BJ (cell line): Measurements from ENCODE around the gene CAPN3. TPM values are rescaled to one million over a fixed set of nuclear protein-coding genes. Genes with fewer than 3 reads are reported as not detected.

Source experiments
- CTCF ChIA-PET: fragments of 350-600 bp; formaldehyde crosslinking; extraction: SDS; loops from one replicate; lab custom pipeline; 2021; ENCODE audit warnings: antibody characterized with exemption, inconsistent platforms; lab: Yijun Ruan, JAX
- POLR2A ChIA-PET: fragments of 300-600 bp; sonication (Branson Sonifier 250); formaldehyde crosslinking; extraction: SDS; loops from one replicate; lab custom pipeline; 2021; ENCODE audit warnings: antibody characterized with exemption; lab: Charles Lee
- DNase-seq: peaks from one replicate; pipeline ENCODE4 v3.0.0-alpha.2; 2011; ENCODE audit warnings: low read depth
- H3K27me3 ChIP-seq: 2 replicates; pipeline ENCODE4 v1.6.0; 2011; ENCODE audit warnings: low read length; ENCODE audit not compliant: control insufficient read depth, insufficient read depth
- H3K36me3 ChIP-seq: 2 replicates; pipeline ENCODE4 v1.5.1; 2011; ENCODE audit warnings: low read length; ENCODE audit not compliant: control insufficient read depth, insufficient read depth
- H3K4me3 ChIP-seq: 2 replicates; pipeline ENCODE4 v1.5.1; 2011; ENCODE audit warnings: low read depth, mild to moderate bottlenecking, control low read depth, low read length
- polyA plus RNA-seq: library from polyadenylated mRNA; depleted of rRNA; stranded (reverse); fragments of >200 nt; gene quantifications from 2 replicates; pipeline ENCODE4 v1.2.3, GENCODE V29; 2011
- TF ChIP-seq, protein P1 (sequence below): IDR thresholded peaks from 2 replicates; pipeline ENCODE4 v1.5.1; 2011; ENCODE audit warnings: low read depth, mild to moderate bottlenecking, control low read depth, inconsistent platforms, low read length, moderate library complexity; ENCODE audit not compliant: insufficient read depth

CAPN3 gene
- polyA plus RNA-seq, 1 experiment: 6.6 TPM

DNA sequence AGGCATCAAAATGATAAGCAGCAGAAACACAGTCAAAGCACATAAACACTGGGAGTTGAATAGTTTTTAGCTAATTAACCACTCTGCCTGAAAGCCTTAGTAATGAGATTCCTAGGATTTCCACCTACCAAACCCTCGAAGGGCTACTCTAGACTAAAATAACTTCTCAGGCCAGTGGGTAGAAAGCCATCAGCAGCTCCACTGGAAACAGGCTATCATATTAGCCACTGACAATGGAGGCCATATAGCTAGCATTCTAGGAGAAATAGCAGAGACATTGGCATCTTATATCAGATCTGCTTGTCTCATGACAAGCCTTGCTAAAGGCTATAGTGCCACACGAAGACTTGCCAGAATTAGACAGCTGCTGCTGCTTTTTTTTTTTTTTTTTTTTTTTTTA lies 4.5 kb upstream of the CAPN3 start:
- no peaks in the 10 kb centered on the region for H3K27me3 ChIP-seq
- peaks cover 2% of the 10 kb centered on the region; the same call in 1 of the 2 replicates for H3K36me3 ChIP-seq
- no peak overlapping the region for H3K4me3 ChIP-seq
- ChIA-PET CTCF (no interaction called here), POLR2A (no interaction called here)
- DNase-seq: no peak
- TF ChIP-seq, protein P1, sequence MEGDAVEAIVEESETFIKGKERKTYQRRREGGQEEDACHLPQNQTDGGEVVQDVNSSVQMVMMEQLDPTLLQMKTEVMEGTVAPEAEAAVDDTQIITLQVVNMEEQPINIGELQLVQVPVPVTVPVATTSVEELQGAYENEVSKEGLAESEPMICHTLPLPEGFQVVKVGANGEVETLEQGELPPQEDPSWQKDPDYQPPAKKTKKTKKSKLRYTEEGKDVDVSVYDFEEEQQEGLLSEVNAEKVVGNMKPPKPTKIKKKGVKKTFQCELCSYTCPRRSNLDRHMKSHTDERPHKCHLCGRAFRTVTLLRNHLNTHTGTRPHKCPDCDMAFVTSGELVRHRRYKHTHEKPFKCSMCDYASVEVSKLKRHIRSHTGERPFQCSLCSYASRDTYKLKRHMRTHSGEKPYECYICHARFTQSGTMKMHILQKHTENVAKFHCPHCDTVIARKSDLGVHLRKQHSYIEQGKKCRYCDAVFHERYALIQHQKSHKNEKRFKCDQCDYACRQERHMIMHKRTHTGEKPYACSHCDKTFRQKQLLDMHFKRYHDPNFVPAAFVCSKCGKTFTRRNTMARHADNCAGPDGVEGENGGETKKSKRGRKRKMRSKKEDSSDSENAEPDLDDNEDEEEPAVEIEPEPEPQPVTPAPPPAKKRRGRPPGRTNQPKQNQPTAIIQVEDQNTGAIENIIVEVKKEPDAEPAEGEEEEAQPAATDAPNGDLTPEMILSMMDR: no peak

DNA sequence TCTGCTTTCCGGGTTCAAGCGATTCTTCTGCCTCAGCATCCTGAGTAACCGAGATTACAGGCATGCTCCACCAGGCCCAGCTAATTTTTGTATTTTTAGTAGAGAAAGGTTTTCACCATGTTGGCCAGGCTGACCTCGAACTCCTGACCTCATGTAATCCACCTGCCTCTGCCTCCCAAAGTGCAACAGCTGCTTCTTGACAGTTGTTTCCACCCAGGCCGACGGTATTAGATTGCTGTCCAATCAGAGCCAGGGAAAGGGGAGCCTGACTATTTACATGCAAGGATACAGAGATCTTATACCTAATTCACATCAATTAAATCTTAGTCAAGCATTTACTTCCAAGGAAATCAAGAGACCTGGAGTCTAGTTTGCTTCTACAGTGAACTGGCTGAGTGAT lies 4.0 kb upstream of the CAPN3 start:
- DNase-seq: no peak
- Histone ChIP-seq H3K36me3 (peaks cover 2% of the 10 kb centered on the region; the same call in 1 of the 2 replicates), H3K27me3 (no peaks in the 10 kb centered on the region), H3K4me3 (no peak overlapping the region)
- ChIA-PET CTCF (no interaction called here), POLR2A (no interaction called here)
- TF ChIP-seq, protein P1: no peak

DNA sequence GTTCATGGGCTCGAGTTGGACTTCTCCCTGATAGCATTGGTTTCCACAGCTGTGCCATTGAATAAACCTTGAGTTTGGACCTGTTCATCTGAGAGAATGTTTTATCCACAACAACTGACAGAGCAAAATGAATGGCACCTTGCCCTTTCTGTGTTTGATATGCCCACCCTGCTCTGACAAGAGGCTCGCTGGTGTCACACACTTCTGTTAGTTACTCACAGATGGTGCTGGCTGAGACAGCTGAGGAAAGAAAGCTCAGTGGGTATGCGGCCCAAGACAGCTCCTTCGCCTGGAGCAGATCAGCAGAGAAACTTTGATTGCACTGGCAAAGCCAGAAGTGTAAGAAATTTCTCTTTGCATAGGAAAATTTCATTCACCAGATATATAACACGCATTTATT lies 2.5 kb upstream of the CAPN3 start:
- peaks cover 2% of the 10 kb centered on the region; the same call in 1 of the 2 replicates for H3K36me3 ChIP-seq
- CTCF ChIA-PET: interaction anchor here (1.2 kb wide), 1 partner anchor 9 kb away, joined by 3 read pairs; no protein-coding TSS in a partner anchor
- TF ChIP-seq, protein P1: no peak
- H3K27me3 ChIP-seq: no peaks in the 10 kb centered on the region
- POLR2A ChIA-PET: no interaction called here
- no peak for DNase-seq
- H3K4me3 ChIP-seq: no peak overlapping the region

DNA sequence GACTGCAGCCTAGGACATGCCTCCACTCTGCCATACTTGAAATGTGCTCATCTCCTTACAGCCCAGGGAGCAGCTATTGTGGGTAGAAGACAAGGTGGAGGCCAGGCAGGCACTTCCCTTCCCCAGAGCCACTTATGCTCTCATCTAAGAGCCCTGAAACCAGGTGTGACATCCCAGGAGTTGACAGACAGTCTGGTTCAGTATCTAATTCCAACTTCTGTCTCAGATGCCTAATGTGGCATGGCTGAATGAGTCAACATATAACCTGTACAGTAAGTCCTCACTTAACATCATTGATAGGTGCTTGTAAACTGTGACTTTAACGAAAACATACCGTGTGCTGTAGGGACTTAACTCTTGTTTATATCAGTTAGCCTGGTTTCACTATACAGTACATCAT lies 1.2 kb upstream of the CAPN3 start:
- CTCF ChIA-PET: no interaction called here
- POLR2A ChIA-PET: no interaction called here
- no peak for DNase-seq
- Histone ChIP-seq H3K36me3 (no peaks in the 10 kb centered on the region), H3K27me3 (no peaks in the 10 kb centered on the region), H3K4me3 (no peak overlapping the region)
- TF ChIP-seq, protein P1: no peak

DNA sequence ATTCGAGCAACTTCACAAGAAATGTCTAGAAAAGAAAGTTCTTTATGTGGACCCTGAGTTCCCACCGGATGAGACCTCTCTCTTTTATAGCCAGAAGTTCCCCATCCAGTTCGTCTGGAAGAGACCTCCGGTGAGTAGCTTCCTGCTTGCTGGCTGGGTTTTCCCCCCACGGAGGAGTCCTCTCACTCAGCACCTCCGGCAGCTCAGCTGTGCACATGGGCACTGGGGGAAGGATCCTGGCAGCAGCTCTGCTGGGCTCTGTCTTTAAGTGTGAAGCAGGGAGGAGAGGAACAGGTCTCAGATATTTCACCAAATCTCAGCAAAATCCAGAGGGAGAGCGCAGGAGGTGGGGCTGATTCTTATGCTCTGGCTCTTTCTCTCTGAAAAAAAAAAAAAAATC lies 684 bp downstream of the CAPN3 start:
- Histone ChIP-seq H3K4me3 (no peak overlapping the region), H3K36me3 (no peaks in the 10 kb centered on the region), H3K27me3 (no peaks in the 10 kb centered on the region)
- TF ChIP-seq, protein P1: no peak
- no peak for DNase-seq
- ChIA-PET POLR2A (no interaction called here), CTCF (interaction anchor here (1.1 kb wide), 1 partner anchor 9 kb away, joined by 3 read pairs; no protein-coding TSS in a partner anchor)
